ENCODE measurements around the gene RAB11A. TPM values are rescaled to one million over a fixed set of nuclear protein-coding genes. Genes with fewer than 3 reads are reported as not detected.

Gene RAB11A
- total and polyA plus RNA-seq, 2 of the 13 experiments (the other 11 are each of a cell fraction or from before 2014, with no cell fraction given) = 161 to 162 TPM

GRCh38 chr15:65869954-65870871 lies 922 bp downstream of the RAB11A start:
- Histone ChIP-seq H3K27ac (ENCODE audit: extremely low read length, insufficient read depth, low read length) (peak overlapping the region; percentile 87), H2AFZ (ENCODE audit: low read length) (no peak overlapping the region), H4K20me1 (ENCODE audit: insufficient read depth, low read length) (peaks cover 25% of the 10 kb centered on the region), H3K9me3 (ENCODE audit: low read length) (no peaks in the 10 kb centered on the region), H3K36me3 (replicated peaks in 1 of 2; ENCODE audit: control insufficient read depth in 1 of 2, insufficient read depth in 2 of 2, low read length in 2 of 2) (peaks cover 1 to 5% of the 10 kb centered on the region in 2 experiments; a peak in 1 of 5 replicates), H3K4me1 (ENCODE audit: insufficient read depth, low read length) (peaks cover 47% of the 10 kb centered on the region), H3K79me2 (ENCODE audit: insufficient read depth, low read length) (peaks cover 58% of the 10 kb centered on the region), H3K4me3 (replicated peaks in 1 of 3; ENCODE audit: insufficient read depth in 1 of 3, low read depth in 2 of 3, low read length in 3 of 3) (peak overlapping the region; percentile 68 to 97 (median 88)), H3K27me3 (ENCODE audit: control insufficient read depth in 1 of 2, insufficient read depth in 2 of 2, low read length in 2 of 2) (no peaks in the 10 kb centered on the region; a peak in 1 of 5 replicates), H3K4me2 (ENCODE audit: low read depth, low read length) (peak overlapping the region; percentile 69), H3K9ac (ENCODE audit: insufficient read depth, low read depth, low read length) (peak overlapping the region; percentile 90)
- peak; percentile 30 for FAIRE-seq
- peak; percentile 59 for ATAC-seq
- DNase-seq (ENCODE audit: low spot score) = peak; percentile 50
- BruUV-seq (replicated peaks) = no TSS peak
- intact Hi-C loops (cut with micrococcal nuclease; ENCODE audit: unreplicated experiment) (loop anchor here (1.0 kb wide), 1 partner anchor 259 kb away; the partner anchor contains the start of gene INTS14), in situ Hi-C loops (cut with HindIII; ENCODE audit: extremely low pct_ligation_motif_present, low pct_unique_long_range_greater_than_20kb) (loop anchor here (25.0 kb wide), 1 partner anchor 233 kb away; no protein-coding TSS in a partner anchor)
- POLR2A ChIA-PET = interaction anchor here (0.8 to 4.2 kb wide), 15 partner anchors 8 to 635 kb away, joined by 3 to 34 read pairs (median 4); partner anchors contain the start of genes DENND4A, INTS14 and ZWILCH
- WGBS (ENCODE audit: low lambda C conversion rate) = 1% methylated on average over 43 of the region's 43 CpGs
- CTCF ChIA-PET (ENCODE audit: low intra/inter-chr PET ratio, low total read pairs) = no interaction called here
- TF ChIP-seq LCORL (IDR thresholded peaks at IDR 0.05) (no peak), LCORL (CRISPR knock-in tag; IDR thresholded peaks at IDR 0.05) (peak; percentile 59), ZNF607 (CRISPR knock-in tag; IDR thresholded peaks at IDR 0.05; ENCODE audit: borderline replicate concordance) (peak; percentile 35; the same call in 1 of the 2 replicates), ZFX (CRISPR knock-in tag; IDR thresholded peaks at IDR 0.05; ENCODE audit: low read depth) (peak; percentile 64), HOXA9 (CRISPR knock-in tag; IDR thresholded peaks at IDR 0.05; ENCODE audit: borderline replicate concordance) (0 out of 2 replicates have a peak, but pooled peaks have one; percentile 19), SMAD1 (CRISPR knock-in tag; IDR thresholded peaks at IDR 0.05; ENCODE audit: borderline replicate concordance, low read depth) (peak; percentile 33; the same call in 1 of the 2 replicates), ZNF768 (CRISPR knock-in tag; IDR thresholded peaks at IDR 0.05) (no peak), ZNF570 (CRISPR knock-in tag; IDR thresholded peaks at IDR 0.05; ENCODE audit: borderline replicate concordance) (no peak), NRL (CRISPR knock-in tag; IDR thresholded peaks at IDR 0.05; ENCODE audit: borderline replicate concordance) (peak; percentile 46; the same call in 1 of the 2 replicates), SPEN (CRISPR knock-in tag; IDR thresholded peaks at IDR 0.05; ENCODE audit: low read depth) (peak; percentile 56; the same call in 1 of the 2 replicates), MTF2 (CRISPR knock-in tag; IDR thresholded peaks at IDR 0.05; ENCODE audit: borderline replicate concordance) (peak; percentile 78; the same call in 1 of the 2 replicates), HOXA7 (CRISPR knock-in tag; IDR thresholded peaks at IDR 0.05) (0 out of 2 replicates have a peak, but pooled peaks have one; percentile 64), ZC3H13 (CRISPR knock-in tag; IDR thresholded peaks at IDR 0.05) (peak; percentile 88; the same call in 1 of the 2 replicates), NFYB (CRISPR knock-in tag; IDR thresholded peaks at IDR 0.05) (no peak), YY1 (IDR thresholded peaks at IDR 0.05; ENCODE audit: insufficient read depth, insufficient replicate concordance, low read depth, low read length) (peak; percentile 0), KDM5B (CRISPR knock-in tag; IDR thresholded peaks at IDR 0.05; ENCODE audit: borderline replicate concordance) (0 out of 2 replicates have a peak, but pooled peaks have one; percentile 8), ZNF605 (CRISPR knock-in tag; IDR thresholded peaks at IDR 0.05) (no peak), HOXA3 (CRISPR knock-in tag; IDR thresholded peaks at IDR 0.05) (no peak), MAZ (IDR thresholded peaks at IDR 0.05; ENCODE audit: borderline replicate concordance, low read depth, low read length) (no peak), MAZ (CRISPR knock-in tag; IDR thresholded peaks at IDR 0.05; ENCODE audit: low read depth) (0 out of 2 replicates have a peak, but pooled peaks have one; percentile 24), ZXDC (CRISPR knock-in tag; IDR thresholded peaks at IDR 0.05) (peak; percentile 68; the same call in 1 of the 2 replicates)

Data from HepG2 (cell line).